H1 (cell line): ENCODE results near the gene POLE. TPM values are rescaled to one million over a fixed set of nuclear protein-coding genes. Genes with fewer than 3 reads are reported as not detected.

Experiments used
- CTCF ChIA-PET: fragments of 300-600 bp; sonication (Branson Sonifier 250); formaldehyde crosslinking; loops from one replicate; lab custom pipeline; 2021; ENCODE audit not compliant: partially characterized antibody; lab: Charles Lee
- POLR2A ChIA-PET: fragments of 300-600 bp; sonication (Branson Sonifier 250); formaldehyde crosslinking; loops from one replicate; lab custom pipeline; 2021; ENCODE audit warnings: inconsistent platforms; ENCODE audit not compliant: partially characterized antibody; lab: Charles Lee
- DNase-seq, 2 experiments: peaks; one replicate each; pipeline versions ENCODE4 v3.0.0 to v3.0.0-alpha.2; 2010 to 2022; ENCODE audit warnings: low spot score in 2 of 2, low read depth in 1 of 2, mixed read lengths in 1 of 2
- FAIRE-seq: peaks from 2 replicates; lab custom pipeline; 2011; peaks lifted over from hg19 to GRCh38; lab: Jason Lieb, UNC
- H2AFZ ChIP-seq: 2 replicates; pipeline ENCODE4 v1.8.1; 2012; ENCODE audit warnings: low read length, inconsistent platforms
- H2AK5ac ChIP-seq: 2 replicates; pipeline ENCODE4 v1.6.1; 2013; ENCODE audit warnings: low read depth, low read length
- H2BK120ac ChIP-seq: replicated peaks from 2 replicates; pipeline ENCODE3; 2013; ENCODE audit warnings: low read depth, low read length, inconsistent platforms
- H2BK12ac ChIP-seq: 2 replicates; pipeline ENCODE4 v1.6.1; 2013; ENCODE audit warnings: low read depth, low read length
- H2BK15ac ChIP-seq: 2 replicates; pipeline ENCODE4 v1.6.1; 2013; ENCODE audit warnings: low read length
- H2BK20ac ChIP-seq: 2 replicates; pipeline ENCODE4 v1.6.1; 2013; ENCODE audit warnings: low read length
- H2BK5ac ChIP-seq: 2 replicates; pipeline ENCODE4 v1.6.1; 2013; ENCODE audit warnings: low read depth, low read length
- H3K14ac ChIP-seq: 2 replicates; pipeline ENCODE4 v1.6.1; 2013; ENCODE audit warnings: inconsistent platforms; ENCODE audit not compliant: insufficient read length
- H3K18ac ChIP-seq: 2 replicates; pipeline ENCODE4 v1.6.1; 2013; ENCODE audit warnings: low read length; ENCODE audit errors: extremely low read depth
- H3K23ac ChIP-seq: 2 replicates; pipeline ENCODE4 v1.6.1; 2013; ENCODE audit warnings: inconsistent platforms; ENCODE audit not compliant: insufficient read length
- H3K23me2 ChIP-seq: 2 replicates; pipeline ENCODE4 v1.6.1; 2013; ENCODE audit warnings: low read depth, low read length
- H3K27ac ChIP-seq: 2 replicates; pipeline ENCODE4 v1.6.1; 2011; ENCODE audit warnings: low read depth, low read length, inconsistent platforms
- H3K27me3 ChIP-seq, 4 experiments: replicated peaks in 1 of 4; 1 replicate in 1 of 4; 2 replicates in 3 of 4; pipeline versions ENCODE4 v1.6.1 to v1.8.1; 2011 to 2013; ENCODE audit warnings: low read length in 3 of 4, mild to moderate bottlenecking in 3 of 4, inconsistent platforms in 2 of 4, mixed read lengths in 2 of 4, moderate library complexity in 1 of 4; ENCODE audit not compliant: control insufficient read depth in 3 of 4, insufficient read depth in 3 of 4; ENCODE audit errors: extremely low read depth in 1 of 4
- H3K36me3 ChIP-seq, 4 experiments: 2 replicates each; pipeline versions ENCODE4 v1.6.1 to v1.8.1; 2011 to 2013; ENCODE audit warnings: mild to moderate bottlenecking in 4 of 4, low read length in 3 of 4, moderate library complexity in 2 of 4, control low read depth in 1 of 4, inconsistent platforms in 1 of 4; ENCODE audit not compliant: insufficient read depth in 4 of 4, control insufficient read depth in 2 of 4
- H3K4ac ChIP-seq: replicated peaks from 2 replicates; pipeline ENCODE3; 2013; ENCODE audit warnings: low read length, low read depth, mixed read lengths, inconsistent platforms; ENCODE audit not compliant: insufficient read length
- H3K4me1 ChIP-seq, 4 experiments: replicated peaks in 1 of 4; 1 replicate in 1 of 4; 2 replicates in 3 of 4; pipeline versions ENCODE4 v1.6.1 to v1.8.1; 2011 to 2013; ENCODE audit warnings: low read length in 3 of 4, inconsistent platforms in 2 of 4, mixed read lengths in 1 of 4; ENCODE audit not compliant: insufficient read depth in 4 of 4, control insufficient read depth in 3 of 4
- H3K4me2 ChIP-seq, 2 experiments: 2 replicates each; pipeline versions ENCODE4 v1.6.1 to v1.8.1; 2011 to 2013; ENCODE audit warnings: low read depth in 2 of 2, low read length in 2 of 2, control low read depth in 1 of 2, inconsistent platforms in 1 of 2, mild to moderate bottlenecking in 1 of 2; ENCODE audit not compliant: insufficient read depth in 1 of 2
- H3K4me3 ChIP-seq, 4 experiments: fragments of 200-600, 300-600 bp in 1 of 4; sonication (generic), shearing (Covaris generic), sonication (Bioruptor Twin) in 1 of 4; 2 replicates each; pipeline versions ENCODE4 v1.5.1 to v1.8.1; 2011 to 2016; ENCODE audit warnings: low read length in 4 of 4, low read depth in 3 of 4, control low read depth in 2 of 4, inconsistent platforms in 2 of 4, mild to moderate bottlenecking in 2 of 4, mixed read lengths in 1 of 4, moderate library complexity in 1 of 4; ENCODE audit not compliant: insufficient read depth in 2 of 4; ENCODE audit errors: extremely low read depth in 1 of 4
- H3K56ac ChIP-seq: replicated peaks from 2 replicates; pipeline ENCODE3; 2013; ENCODE audit warnings: low read depth, mild to moderate bottlenecking, mixed read lengths, low read length, inconsistent platforms; ENCODE audit not compliant: insufficient read length
- H3K79me1 ChIP-seq: 2 replicates; pipeline ENCODE4 v1.6.1; 2013; ENCODE audit warnings: low read depth, low read length, control low read depth
- H3K79me2 ChIP-seq, 2 experiments: 2 replicates each; pipeline versions ENCODE4 v1.6.1 to v1.8.1; 2012 to 2013; ENCODE audit warnings: low read length in 2 of 2, mild to moderate bottlenecking in 2 of 2, inconsistent platforms in 1 of 2; ENCODE audit not compliant: insufficient read depth in 2 of 2, control insufficient read depth in 1 of 2
- H3K9ac ChIP-seq, 4 experiments: replicated peaks in 1 of 4; 1 replicate in 1 of 4; 2 replicates in 3 of 4; pipeline versions ENCODE4 v1.6.1 to v1.8.1; 2011 to 2013; ENCODE audit warnings: low read depth in 3 of 4, low read length in 3 of 4, control low read depth in 2 of 4, mild to moderate bottlenecking in 2 of 4, moderate library complexity in 2 of 4, inconsistent platforms in 1 of 4; ENCODE audit errors: extremely low read depth in 1 of 4
- H3K9me3 ChIP-seq, 2 experiments: 2 replicates each; pipeline versions ENCODE4 v1.6.1 to v1.8.1; 2012 to 2013; ENCODE audit warnings: mild to moderate bottlenecking in 2 of 2, moderate library complexity in 2 of 2, control low read depth in 1 of 2, inconsistent platforms in 1 of 2, low read depth in 1 of 2, low read length in 1 of 2, mixed read lengths in 1 of 2; ENCODE audit not compliant: insufficient read depth in 2 of 2
- H4K20me1 ChIP-seq, 2 experiments: replicated peaks in 1 of 2; 2 replicates each; pipeline versions ENCODE3 to v1.8.1; 2011 to 2013; ENCODE audit warnings: inconsistent platforms in 2 of 2, low read length in 2 of 2, mild to moderate bottlenecking in 1 of 2; ENCODE audit not compliant: insufficient read depth in 2 of 2, control insufficient read depth in 1 of 2
- H4K5ac ChIP-seq: 2 replicates; pipeline ENCODE4 v1.6.1; 2013; ENCODE audit warnings: low read length, low read depth, mixed read lengths, inconsistent platforms; ENCODE audit not compliant: insufficient read length
- H4K8ac ChIP-seq: 2 replicates; pipeline ENCODE4 v1.8.0; 2013; ENCODE audit warnings: mild to moderate bottlenecking, moderate library complexity, low read length, inconsistent platforms; ENCODE audit not compliant: insufficient read depth; ENCODE audit errors: extremely low read depth
- H4K91ac ChIP-seq: replicated peaks from 2 replicates; pipeline ENCODE3; 2013; ENCODE audit warnings: low read length, mixed read lengths, inconsistent platforms; ENCODE audit not compliant: insufficient read length
- BRCA1 ChIP-seq: IDR thresholded peaks from 2 replicates; pipeline ENCODE4 v1.6.1; 2012; ENCODE audit warnings: low read depth, low read length, improper control_type of control experiment
- CEBPB ChIP-seq: IDR thresholded peaks from 2 replicates; pipeline ENCODE4 v1.6.1; 2012; ENCODE audit warnings: low read depth, low read length
- CHD1 ChIP-seq: IDR thresholded peaks from 2 replicates; pipeline ENCODE4 v1.6.1; 2012; ENCODE audit warnings: low read depth, low read length, improper control_type of control experiment
- HDAC2 ChIP-seq, 2 experiments: fragments of 300-600 bp in 1 of 2; sonication (generic) in 1 of 2; IDR thresholded peaks; 2 replicates each; pipeline ENCODE4 v1.6.1; 2011 to 2012; ENCODE audit warnings: low read depth in 2 of 2, low read length in 2 of 2, mild to moderate bottlenecking in 2 of 2, moderate library complexity in 2 of 2, borderline replicate concordance in 1 of 2, inconsistent platforms in 1 of 2
- JUN ChIP-seq: IDR thresholded peaks from 2 replicates; pipeline ENCODE4 v1.6.1; 2011; ENCODE audit warnings: low read depth, mild to moderate bottlenecking, improper control_type of control experiment, low read length
- RFX5 ChIP-seq: IDR thresholded peaks from 2 replicates; pipeline ENCODE4 v1.6.1; 2011; ENCODE audit warnings: low read depth, low read length, improper control_type of control experiment, borderline replicate concordance
- RXRA ChIP-seq: IDR thresholded peaks from 2 replicates; pipeline ENCODE4 v1.6.1; 2011; ENCODE audit warnings: low read depth, mild to moderate bottlenecking, low read length, moderate library complexity; ENCODE audit not compliant: insufficient read depth
- SIN3A ChIP-seq, 2 experiments: IDR thresholded peaks in 1 of 2; conservative IDR thresholded peaks in 1 of 2; 2 replicates each; pipeline ENCODE4 v1.6.1; 2011 to 2012; ENCODE audit warnings: low read length in 2 of 2, improper control_type of control experiment in 1 of 2, low read depth in 1 of 2, mild to moderate bottlenecking in 1 of 2
- SP4 ChIP-seq: IDR thresholded peaks from 2 replicates; pipeline ENCODE4 v1.6.1; 2012; ENCODE audit warnings: low read length, inconsistent platforms
- TEAD4 ChIP-seq: IDR thresholded peaks from 2 replicates; pipeline ENCODE4 v1.6.1; 2012; ENCODE audit warnings: low read depth, low read length, inconsistent platforms, mixed read lengths
- YY1 ChIP-seq: IDR thresholded peaks from 2 replicates; pipeline ENCODE4 v1.6.1; 2011; ENCODE audit warnings: low read depth, mild to moderate bottlenecking, low read length
- ZNF274 ChIP-seq: IDR thresholded peaks from 2 replicates; pipeline ENCODE4 v1.7.0; 2012; ENCODE audit warnings: low read length, borderline replicate concordance; ENCODE audit errors: extremely low read depth
- WGBS, 2 experiments: shearing (Covaris generic) in 1 of 2; methylation state at CpG; one replicate each; pipeline versions ENCODE4 v1.1.6 to v1.1.7; 2013 to 2015; ENCODE audit warnings: low lambda C conversion rate in 2 of 2, mixed read lengths in 2 of 2, inconsistent platforms in 1 of 2, low coverage in 1 of 2, missing lambda C conversion rate in 1 of 2; ENCODE audit not compliant: insufficient replicate concordance in 2 of 2, insufficient coverage in 1 of 2, insufficient read length in 1 of 2; ENCODE audit errors: extremely low coverage in 1 of 2, missing lambda C conversion rate in 1 of 2; 5-methylcytosine and 5-hydroxymethylcytosine counted together
- polyA plus RNA-seq, 7 experiments: library from polyadenylated mRNA; depleted of rRNA in 3 of 7; stranded (reverse) in 5 of 7; unstranded in 2 of 7; fragments of >200 nt in 5 of 7; fragments of 200-250 nt in 2 of 7; gene quantifications; 1 replicate in 5 of 7; 2 replicates in 1 of 7; 4 replicates in 1 of 7; pipeline versions ENCODE4 v1.2.1 to v1.2.3, GENCODE V29; 2011 to 2013; ENCODE audit warnings: missing spikeins in 2 of 7, mixed read lengths in 2 of 7
- total RNA-seq: library from RNA; stranded (reverse); fragmentation: NEBNext Ultra II Directional; extraction: Animal tissue kit (Norgen Biotek cat#: 25700); gene quantifications from 2 replicates; pipeline ENCODE4 v1.2.1, GENCODE V29; 2021
- TF ChIP-seq, protein P1 (sequence below): IDR thresholded peaks from 2 replicates; pipeline ENCODE4 v1.6.1; 2012; ENCODE audit warnings: inconsistent platforms
- TF ChIP-seq, protein P2 (sequence below): IDR thresholded peaks from 2 replicates; pipeline ENCODE4 v1.6.1; 2012; ENCODE audit warnings: inconsistent platforms

POLE gene
- total and polyA plus RNA-seq, 2 of the 8 experiments (the other 6 are each of a cell fraction or from before 2014, with no cell fraction given), result 59.7 to 115 TPM

DNA sequence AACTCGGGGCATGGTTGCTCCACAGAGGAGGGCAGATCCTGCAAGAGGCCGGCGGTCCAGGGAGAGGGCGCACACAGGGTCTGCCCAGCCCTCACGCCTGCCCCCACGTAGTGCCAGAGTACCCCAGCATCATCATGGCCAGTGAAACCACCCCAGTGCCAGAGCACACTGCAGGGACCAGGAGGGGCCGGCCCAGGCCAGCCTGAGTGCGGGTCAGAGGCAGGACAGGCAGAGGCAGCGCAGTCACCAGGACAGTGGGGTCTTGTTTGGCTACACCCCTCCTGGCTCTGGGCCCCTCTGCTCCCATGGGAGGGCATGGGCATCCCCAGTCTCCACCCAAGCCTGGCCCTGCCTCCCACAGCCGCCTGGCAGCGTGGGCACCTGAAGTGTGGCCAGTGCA, 111.5 kb downstream of the POLE start:
- H3K36me3 ChIP-seq, result peaks cover 3 to 61% (median 23%) of the 10 kb centered on the region in 4 experiments; a peak in 7 of 8 replicates
- 90% methylated on average over 8 of the region's 11 CpGs; no CpG with 5 or more reads in 1 of the 2 experiments for WGBS, 2 experiments
- no peak for FAIRE-seq
- no peak for TF ChIP-seq HDAC2 (IDR thresholded peaks at IDR 0.05; ENCODE audit: borderline replicate concordance in 1 of 2, low read depth in 2 of 2, low read length in 2 of 2)
- TF ChIP-seq CHD1, result no peak
- TF ChIP-seq SIN3A (conservative IDR thresholded peaks at IDR 0.05 in 1 of 2, IDR thresholded peaks at IDR 0.05 in 1 of 2; ENCODE audit: low read depth in 1 of 2, low read length in 2 of 2), result no peak
- no peak for TF ChIP-seq TEAD4
- TF ChIP-seq JUN, result no peak
- no peak for TF ChIP-seq RFX5
- no peak for TF ChIP-seq YY1
- TF ChIP-seq, protein P1, sequence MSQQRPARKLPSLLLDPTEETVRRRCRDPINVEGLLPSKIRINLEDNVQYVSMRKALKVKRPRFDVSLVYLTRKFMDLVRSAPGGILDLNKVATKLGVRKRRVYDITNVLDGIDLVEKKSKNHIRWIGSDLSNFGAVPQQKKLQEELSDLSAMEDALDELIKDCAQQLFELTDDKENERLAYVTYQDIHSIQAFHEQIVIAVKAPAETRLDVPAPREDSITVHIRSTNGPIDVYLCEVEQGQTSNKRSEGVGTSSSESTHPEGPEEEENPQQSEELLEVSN, result no peak
- TF ChIP-seq RXRA, result no peak
- TF ChIP-seq SP4, result no peak
- no peak for TF ChIP-seq ZNF274
- no peak for TF ChIP-seq CEBPB
- TF ChIP-seq BRCA1, result no peak
- TF ChIP-seq, protein P2, sequence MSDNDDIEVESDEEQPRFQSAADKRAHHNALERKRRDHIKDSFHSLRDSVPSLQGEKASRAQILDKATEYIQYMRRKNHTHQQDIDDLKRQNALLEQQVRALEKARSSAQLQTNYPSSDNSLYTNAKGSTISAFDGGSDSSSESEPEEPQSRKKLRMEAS, result no peak

More for the DNA sequence above, 111.5 kb downstream of the POLE start:
- no peak overlapping the region for H2BK20ac ChIP-seq
- H3K14ac ChIP-seq, result no peak overlapping the region
- no peak overlapping the region for H2BK120ac ChIP-seq
- H4K20me1 ChIP-seq, result peaks cover 12 to 37% of the 10 kb centered on the region in 2 experiments
- ChIA-PET POLR2A (interaction anchor here (1.2 kb wide), 1 partner anchor 8 kb away, joined by 4 read pairs; no protein-coding TSS in a partner anchor), CTCF (no interaction called here)
- H3K23ac ChIP-seq, result no peak overlapping the region
- H4K5ac ChIP-seq, result no peak overlapping the region
- no peak overlapping the region for H4K91ac ChIP-seq
- no peak overlapping the region for H3K4ac ChIP-seq
- H3K18ac ChIP-seq, result no peak overlapping the region
- H3K56ac ChIP-seq, result no peak overlapping the region
- H3K79me2 ChIP-seq, result no peaks in the 10 kb centered on the region
- no peak overlapping the region for H2BK12ac ChIP-seq
- H4K8ac ChIP-seq, result no peak overlapping the region; the same call in 1 of the 2 replicates
- DNase-seq, result no peak
- no peak overlapping the region for H2BK5ac ChIP-seq
- peaks cover 0 to 3% (median 2%) of the 10 kb centered on the region in 4 experiments; a peak in 2 of 7 replicates for H3K27me3 ChIP-seq
- peaks cover 2% of the 10 kb centered on the region; the same call in 1 of the 2 replicates for H3K79me1 ChIP-seq
- H3K4me3 ChIP-seq, result no peak overlapping the region
- H3K4me2 ChIP-seq, result no peak overlapping the region
- H3K27ac ChIP-seq, result no peak overlapping the region
- H2BK15ac ChIP-seq, result no peak overlapping the region
- no peaks in the 10 kb centered on the region for H3K9me3 ChIP-seq
- H2AK5ac ChIP-seq, result no peak overlapping the region
- no peaks in the 10 kb centered on the region for H3K4me1 ChIP-seq
- H3K9ac ChIP-seq, result no peak overlapping the region
- H2AFZ ChIP-seq, result no peak overlapping the region
- H3K23me2 ChIP-seq, result no peaks in the 10 kb centered on the region
